HepG2 (cell line): ENCODE results near the gene HAGHL. TPM values are rescaled to one million over a fixed set of nuclear protein-coding genes. Genes with fewer than 3 reads are reported as not detected.

Experiments used
- ATAC-seq: fragments of 200-7000 bp; cut with Tn5 transposase; 3 replicates; pipeline ENCODE4 v1.9.1; 2020; ENCODE audit warnings: mild to moderate bottlenecking, moderate library complexity
- BruUV-seq: library from RNA; stranded (reverse); fragments of 400-500 nt; replicated peaks from 2 replicates; lab custom pipeline; 2021; lab: Mats Ljungman, UMichigan
- CTCF ChIA-PET: fragments of 300-600 bp; formaldehyde crosslinking; extraction: SDS; loops from one replicate; lab custom pipeline; 2021; ENCODE audit warnings: low total read pairs, inconsistent platforms, low intra/inter-chr PET ratio; lab: Yijun Ruan, JAX
- POLR2A ChIA-PET: fragments of 350-600 bp; sonication (Branson Sonifier 250); formaldehyde crosslinking; loops from one replicate; lab custom pipeline; 2020; ENCODE audit warnings: antibody characterized with exemption, inconsistent platforms; lab: Yijun Ruan, JAX
- DNase-seq: peaks from one replicate; pipeline ENCODE4 v3.0.0-alpha.2; 2015; ENCODE audit warnings: low spot score
- FAIRE-seq: peaks from 3 replicates; lab custom pipeline; 2011; peaks lifted over from hg19 to GRCh38; lab: Jason Lieb, UNC
- H2AFZ ChIP-seq: one replicate; pipeline ENCODE4 v1.6.1; 2011; ENCODE audit warnings: low read length, inconsistent platforms
- H3K27ac ChIP-seq: fragments of 300-600 bp; 3 replicates; pipeline ENCODE4 v1.8.0; 2011; ENCODE audit warnings: mixed run types, mild to moderate bottlenecking, mixed read lengths, low read length, inconsistent platforms; ENCODE audit not compliant: insufficient read depth; ENCODE audit errors: extremely low read length
- H3K27me3 ChIP-seq, 2 experiments: fragments of 200-600 bp in 1 of 2; 2 replicates in 1 of 2; 3 replicates in 1 of 2; pipeline versions ENCODE4 v1.6.0 to v1.8.0; 2011; ENCODE audit warnings: low read length in 2 of 2, mild to moderate bottlenecking in 2 of 2, moderate library complexity in 2 of 2, inconsistent platforms in 1 of 2; ENCODE audit not compliant: insufficient read depth in 2 of 2, control insufficient read depth in 1 of 2
- H3K36me3 ChIP-seq, 2 experiments: fragments of 200-600 bp in 1 of 2; replicated peaks in 1 of 2; 2 replicates in 1 of 2; 3 replicates in 1 of 2; pipeline versions ENCODE4 v1.5.1 to v1.8.0; 2011; ENCODE audit warnings: low read length in 2 of 2, inconsistent platforms in 1 of 2; ENCODE audit not compliant: insufficient read depth in 2 of 2, control insufficient read depth in 1 of 2
- H3K4me1 ChIP-seq: 2 replicates; pipeline ENCODE4 v1.5.1; 2012; ENCODE audit warnings: low read length, inconsistent platforms; ENCODE audit not compliant: insufficient read depth
- H3K4me2 ChIP-seq: 2 replicates; pipeline ENCODE4 v1.6.0; 2011; ENCODE audit warnings: low read depth, low read length, inconsistent platforms
- H3K4me3 ChIP-seq, 3 experiments: fragments of 200-600 bp in 1 of 3; sonication (generic), shearing (Covaris generic) in 1 of 3; replicated peaks in 1 of 3; 2 replicates each; pipeline ENCODE4 v1.5.1; 2011 to 2016; ENCODE audit warnings: low read length in 3 of 3, inconsistent platforms in 2 of 3, low read depth in 2 of 3, mild to moderate bottlenecking in 2 of 3, control low read depth in 1 of 3, mixed read lengths in 1 of 3; ENCODE audit not compliant: insufficient read depth in 1 of 3
- H3K79me2 ChIP-seq: one replicate; pipeline ENCODE4 v1.6.1; 2011; ENCODE audit warnings: low read length, inconsistent platforms; ENCODE audit not compliant: insufficient read depth
- H3K9ac ChIP-seq: 2 replicates; pipeline ENCODE4 v1.6.0; 2011; ENCODE audit warnings: mild to moderate bottlenecking, low read depth, low read length, inconsistent platforms; ENCODE audit not compliant: insufficient read depth
- H3K9me3 ChIP-seq: 2 replicates; pipeline ENCODE4 v1.5.1; 2012; ENCODE audit warnings: mild to moderate bottlenecking, low read length
- H4K20me1 ChIP-seq: 2 replicates; pipeline ENCODE4 v1.6.0; 2011; ENCODE audit warnings: inconsistent platforms, mild to moderate bottlenecking, low read length, moderate library complexity; ENCODE audit not compliant: insufficient read depth
- AGO2 ChIP-seq: fragments of 200-400 bp; formaldehyde crosslinking; optimal IDR thresholded peaks from 2 replicates; pipeline ENCODE3; 2017; ENCODE audit warnings: mild to moderate bottlenecking, low read depth, low read length, moderate library complexity
- E2F2 ChIP-seq: sonication (generic); formaldehyde crosslinking; IDR thresholded peaks from 2 replicates; pipeline ENCODE4 v1.4.0; 2020; ENCODE audit warnings: missing genetic modification reagents, borderline replicate concordance
- HOXA5 ChIP-seq: sonication (generic); formaldehyde crosslinking; IDR thresholded peaks from 2 replicates; pipeline ENCODE4 v1.4.0; 2020; ENCODE audit warnings: missing genetic modification reagents
- MIER2 ChIP-seq: IDR thresholded peaks from 2 replicates; pipeline ENCODE4 v1.6.1; 2016; ENCODE audit warnings: missing biosample characterization, missing genetic modification reagents
- MIER3 ChIP-seq: IDR thresholded peaks from 2 replicates; pipeline ENCODE4 v1.6.1; 2016; ENCODE audit warnings: missing compliant biosample characterization, borderline replicate concordance
- POLR2A ChIP-seq, 2 experiments: IDR thresholded peaks; 2 replicates each; pipeline ENCODE4 v1.6.1; 2011; ENCODE audit warnings: low read depth in 2 of 2, low read length in 2 of 2, mild to moderate bottlenecking in 1 of 2, moderate library complexity in 1 of 2; ENCODE audit not compliant: insufficient read depth in 1 of 2
- RBFOX2 ChIP-seq: fragments of 200-400 bp; formaldehyde crosslinking; IDR thresholded peaks from 2 replicates; pipeline ENCODE4 v1.6.1; 2017; ENCODE audit warnings: low read depth, mild to moderate bottlenecking, low read length
- RFX5 ChIP-seq: IDR thresholded peaks from 2 replicates; pipeline ENCODE4 v1.6.1; 2011; ENCODE audit warnings: low read depth, low read length, improper control_type of control experiment
- SIX4 ChIP-seq: sonication (generic); formaldehyde crosslinking; IDR thresholded peaks from 2 replicates; pipeline ENCODE4 v1.4.0; 2020; ENCODE audit warnings: missing genetic modification reagents
- SSRP1 ChIP-seq: IDR thresholded peaks from 2 replicates; pipeline ENCODE4 v1.6.1; 2016; ENCODE audit warnings: control low read depth
- ZNF292 ChIP-seq: sonication (generic); formaldehyde crosslinking; IDR thresholded peaks from 2 replicates; pipeline ENCODE4 v1.8.1; 2022; ENCODE audit warnings: mild to moderate bottlenecking, low read depth, missing genetic modification reagents, borderline replicate concordance
- ZNF749 ChIP-seq: sonication (generic); formaldehyde crosslinking; IDR thresholded peaks from 2 replicates; pipeline ENCODE4 v1.8.0; 2022; ENCODE audit warnings: mild to moderate bottlenecking, missing genetic modification reagents, moderate library complexity, borderline replicate concordance
- ZSCAN22 ChIP-seq: sonication (generic); formaldehyde crosslinking; IDR thresholded peaks from 2 replicates; pipeline ENCODE4 v1.4.0; 2020; ENCODE audit warnings: mild to moderate bottlenecking, missing genetic modification reagents
- WGBS: methylation state at CpG from one replicate; pipeline ENCODE4 v1.1.6; 2017; ENCODE audit warnings: low lambda C conversion rate; 5-methylcytosine and 5-hydroxymethylcytosine counted together
- in situ Hi-C: cut with HindIII; loops from 2 replicates; pipeline ENCODE4 v1.10.0; 2017; ENCODE audit warnings: low pct_unique_long_range_greater_than_20kb; ENCODE audit not compliant: extremely low pct_ligation_motif_present
- intact Hi-C: fragments of 100-400 bp; cut with micrococcal nuclease; formaldehyde crosslinking; loops from one replicate; pipeline ENCODE4 v1.10.0; 2022; ENCODE audit not compliant: unreplicated experiment
- polyA plus RNA-seq, 8 experiments: library from polyadenylated mRNA; depleted of rRNA in 3 of 8; stranded (reverse) in 7 of 8; unstranded in 1 of 8; fragments of >200 nt; fragmentation: Illumina TruSeq in 4 of 8; extraction: Trizol in 4 of 8; gene quantifications; 2 replicates each; pipeline versions ENCODE4 v1.2.1 to v1.2.3, GENCODE V29; 2011 to 2016; ENCODE audit warnings: low read depth in 4 of 8, missing spikeins in 1 of 8, mixed read lengths in 1 of 8; ENCODE audit not compliant: insufficient read depth in 1 of 8
- total RNA-seq, 5 experiments: library from RNA; depleted of rRNA; stranded (reverse); fragments of >200 nt; fragmentation: Illumina TruSeq; extraction: Trizol; gene quantifications; 2 replicates each; pipeline ENCODE4 v1.2.3, GENCODE V29; 2016; ENCODE audit warnings: low read depth in 1 of 5

Gene HAGHL
- total and polyA plus RNA-seq, 2 of the 13 experiments (the other 11 are each of a cell fraction or from before 2014, with no cell fraction given) = 3.4 to 8.4 TPM

- ATAC-seq = no peak
- intact Hi-C loops = no loop called here
Observed at GRCh38 chr16:684961-685696, 41.8 kb upstream of the HAGHL start.

More at GRCh38 chr16:684961-685696, 41.8 kb upstream of the HAGHL start:
- no peak overlapping the region for H3K4me2 ChIP-seq
- peaks cover 18% of the 10 kb centered on the region for H3K79me2 ChIP-seq
- no peak for FAIRE-seq
- no peak for TF ChIP-seq RFX5
- no peak for TF ChIP-seq E2F2 (CRISPR knock-in tag)
- no peak for TF ChIP-seq HOXA5 (CRISPR knock-in tag)
- TF ChIP-seq SSRP1 (CRISPR knock-in tag) = 0 out of 2 replicates have a peak, but pooled peaks have one; percentile 57
- no peak for TF ChIP-seq ZSCAN22 (CRISPR knock-in tag)
- TF ChIP-seq RBFOX2 = peak; percentile 62
- TF ChIP-seq SIX4 (CRISPR knock-in tag) = no peak
- TF ChIP-seq MIER3 (CRISPR knock-in tag) = no peak
- TF ChIP-seq ZNF292 (CRISPR knock-in tag) = no peak
- TF ChIP-seq MIER2 (CRISPR knock-in tag) = no peak
- peak in 1 of 2 experiments; percentile 36; a peak in 2 of 4 replicates for TF ChIP-seq POLR2A (IDR thresholded peaks at IDR 0.05; ENCODE audit: insufficient read depth in 1 of 2, low read depth in 2 of 2, low read length in 2 of 2)
- no peak for TF ChIP-seq ZNF749 (CRISPR knock-in tag)
- peak; percentile 60 for TF ChIP-seq AGO2
- H3K27me3 ChIP-seq = no peaks in the 10 kb centered on the region; a peak in 1 of 5 replicates
- no peak overlapping the region for H3K4me3 ChIP-seq
- H2AFZ ChIP-seq = no peak overlapping the region
- H3K27ac ChIP-seq = no peak overlapping the region
- ChIA-PET CTCF (interaction anchor here (1.1 to 1.5 kb wide), 2 partner anchors 17 to 74 kb away, joined by 3 to 4 read pairs; partner anchors contain the start of gene RHOT2), POLR2A (no interaction called here)
- BruUV-seq = no TSS peak
- H3K4me1 ChIP-seq = peaks cover 26% of the 10 kb centered on the region
- peaks cover 11 to 20% of the 10 kb centered on the region in 2 experiments; a peak in 4 of 5 replicates for H3K36me3 ChIP-seq
- DNase-seq = no peak
- in situ Hi-C loops = no loop called here
- H3K9me3 ChIP-seq = no peaks in the 10 kb centered on the region
- WGBS = 97% methylated on average over 45 of the region's 61 CpGs
- 0 out of 2 replicates have a peak, but pooled peaks cover 3% of the 10 kb centered on the region for H4K20me1 ChIP-seq
- H3K9ac ChIP-seq = no peak overlapping the region
